Hindlimb muscle (tissue), 1 donor: ENCODE results near the gene APBB2. TPM values are rescaled to one million over a fixed set of nuclear protein-coding genes. Genes with fewer than 3 reads are reported as not detected.

Experiments used
- DNase-seq: peaks from one replicate; pipeline ENCODE4 v3.0.0-alpha.2; 2013
- polyA plus RNA-seq: library from polyadenylated mRNA; unstranded; fragments of 120-200 nt; gene quantifications from one replicate; pipeline ENCODE4 v1.2.1, GENCODE V29; 2013; ENCODE audit not compliant: insufficient read length

APBB2 gene
- polyA plus RNA-seq, result 42.1 TPM

- peak; percentile 98 for DNase-seq
Observed at GRCh38 chr4:41214136-41214824, at the start of gene APBB2. TSS of gene APBB2 (minus strand) at chr4:41214542. CDS start at chr4:41033254, 181,288 bp downstream.

DNA sequence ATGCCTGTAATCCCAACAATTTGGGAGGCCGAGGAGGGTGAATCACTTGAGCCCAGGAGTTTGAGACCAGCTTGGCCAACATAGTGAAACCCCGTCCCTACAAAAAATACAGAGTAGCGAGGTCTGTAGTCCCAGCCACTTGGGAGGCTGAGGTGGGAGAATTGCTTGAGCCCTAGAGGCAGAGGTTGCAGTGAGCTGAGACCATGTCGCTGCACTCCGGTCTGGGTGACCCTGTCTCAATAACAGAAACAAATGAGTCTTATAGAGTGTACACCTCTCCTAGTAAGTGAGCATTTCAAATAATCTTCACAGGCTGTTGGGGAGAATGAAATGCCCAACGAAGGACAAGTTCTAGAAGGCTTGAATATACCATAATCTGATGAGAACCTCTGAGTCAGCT, 47.9 kb upstream of the APBB2 start:
- no peak for DNase-seq

DNA sequence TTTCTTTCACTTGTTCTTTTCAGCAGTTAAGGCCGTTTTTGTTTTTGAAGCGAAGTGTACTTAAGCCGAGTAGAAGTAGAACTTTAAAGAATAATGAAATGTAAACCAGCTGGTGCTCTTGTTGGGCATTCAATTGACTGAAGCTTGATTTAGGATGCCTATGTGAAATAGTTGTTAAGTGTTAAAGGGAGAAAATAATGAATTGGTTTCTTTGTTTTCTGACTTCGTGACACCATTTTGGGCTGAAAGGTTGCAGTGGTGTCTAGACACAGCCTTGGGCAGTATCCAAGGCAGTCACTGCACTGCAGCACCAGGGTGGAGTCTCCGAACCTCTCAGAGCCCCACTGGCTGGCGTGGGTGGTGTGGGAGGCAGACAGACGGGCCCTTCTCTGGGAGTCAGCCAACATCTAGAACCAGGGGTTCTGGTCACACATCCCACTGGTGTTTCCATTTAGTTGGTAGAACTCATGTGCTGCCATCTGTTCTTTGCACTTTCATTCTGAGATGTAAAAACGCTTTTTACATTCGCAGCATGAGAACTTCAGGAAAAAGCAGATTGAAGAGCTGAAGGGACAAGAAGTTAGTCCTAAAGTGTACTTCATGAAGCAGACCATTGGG, 45.9 kb upstream of the APBB2 start:
- DNase-seq, result no peak

GRCh38 chr4:41258783-41259182, 44.4 kb upstream of the APBB2 start:
- peak; percentile 37 for DNase-seq

GRCh38 chr4:41257906-41258305, 43.6 kb upstream of the APBB2 start:
- no peak for DNase-seq

- peak; percentile 37 for DNase-seq
Observed at GRCh38 chr4:41257257-41257901, 43.0 kb upstream of the APBB2 start.

GRCh38 chr4:41256740-41257256, 42.5 kb upstream of the APBB2 start, which contains the start of gene UCHL1:
TSS of gene UCHL1 (plus strand) at chr4:41256928. CDS start at chr4:41256977, 49 bp downstream.
- DNase-seq, result peak; percentile 34

DNA sequence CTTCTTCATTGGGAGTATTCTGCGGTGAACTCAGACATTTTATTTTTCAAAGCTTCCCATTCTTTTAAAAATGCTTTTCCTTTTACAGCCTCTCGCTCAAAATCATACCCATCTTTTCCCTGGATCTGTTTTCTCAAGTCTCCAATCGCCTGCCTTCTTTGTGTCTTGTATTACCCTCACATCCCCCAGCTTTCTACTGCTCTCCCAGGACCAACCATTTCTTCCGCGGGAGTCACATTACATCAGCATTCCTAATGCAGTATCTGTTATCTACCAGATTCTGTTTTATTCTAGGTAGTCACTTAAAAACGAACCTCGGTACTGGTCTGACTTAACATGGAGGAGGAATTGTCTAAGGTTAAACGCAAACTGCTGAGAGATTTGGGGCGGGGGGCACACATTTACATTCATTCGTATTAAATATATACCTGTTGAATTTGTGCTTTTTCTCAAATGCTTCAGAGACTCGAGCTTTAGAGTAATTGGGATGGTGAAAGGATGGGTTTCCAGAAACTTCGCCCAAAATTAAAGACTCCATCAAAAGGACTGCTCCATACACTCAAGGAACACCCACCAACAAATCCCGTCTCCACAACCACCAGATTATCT, 41.9 kb upstream of the APBB2 start:
- no peak for DNase-seq

DNA sequence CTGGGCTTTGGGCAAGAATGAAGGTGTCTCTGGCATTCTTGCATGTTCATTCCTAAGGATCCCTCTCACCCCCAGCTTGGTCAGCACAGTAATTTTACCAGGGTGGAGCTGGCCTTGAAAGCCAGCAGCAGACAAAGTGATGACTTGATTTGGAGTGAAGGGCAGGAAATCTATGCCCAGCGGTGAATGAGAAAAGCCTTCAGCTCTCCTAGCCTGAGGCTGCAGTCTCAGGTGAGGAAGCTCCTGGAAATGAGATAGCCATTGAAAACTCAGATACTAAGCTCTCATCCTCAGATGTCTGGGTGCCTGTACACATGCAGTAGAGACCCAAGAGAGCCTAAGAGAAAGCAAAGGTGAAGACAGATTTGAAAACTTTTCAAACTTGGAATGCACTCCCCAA, 31.6 kb upstream of the APBB2 start:
- no peak for DNase-seq

- no peak for DNase-seq
Observed at GRCh38 chr4:41241919-41242318, 27.6 kb upstream of the APBB2 start.

DNA sequence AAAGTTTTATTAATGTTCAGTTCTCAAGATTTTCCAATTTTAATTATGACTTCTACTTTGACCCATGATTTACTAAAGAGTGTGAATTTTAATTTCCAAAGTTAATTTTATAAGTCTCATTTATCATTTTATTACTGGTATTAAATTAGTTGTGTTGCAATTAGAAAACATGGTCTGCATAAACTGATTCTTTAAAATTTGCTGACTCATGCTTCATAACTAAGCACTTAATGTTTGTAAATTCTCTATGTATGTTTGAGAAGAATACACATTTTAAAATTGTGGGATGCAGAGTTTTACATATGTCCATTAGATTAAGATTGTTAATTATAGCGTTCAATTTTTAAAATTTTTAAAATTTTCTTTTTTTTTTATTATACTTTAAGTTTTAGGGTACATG, 22.2 kb upstream of the APBB2 start:
- DNase-seq, result no peak

DNA sequence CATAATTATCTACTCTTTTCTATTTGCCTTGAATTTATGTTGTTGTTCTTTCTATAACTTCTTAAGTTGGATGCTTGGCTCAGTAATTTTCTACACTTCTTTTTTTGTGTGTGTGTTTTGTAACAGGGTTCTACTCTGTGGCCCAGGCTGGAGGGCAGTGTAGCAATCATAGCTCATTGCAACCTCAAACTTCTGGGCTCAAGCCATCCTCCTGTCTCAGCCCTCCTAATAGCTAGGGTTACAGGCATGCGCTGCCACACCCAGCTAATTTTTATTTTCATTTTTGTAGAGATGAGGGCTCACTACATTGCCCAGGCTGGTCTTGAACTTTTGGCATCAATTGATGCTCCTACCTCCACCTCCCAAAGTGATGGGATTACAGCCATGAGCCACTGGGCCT, 21.7 kb upstream of the APBB2 start:
- DNase-seq, result no peak

- no peak for DNase-seq
Observed at GRCh38 chr4:41232856-41233255, 18.5 kb upstream of the APBB2 start.

GRCh38 chr4:41232406-41232805, 18.1 kb upstream of the APBB2 start:
- no peak for DNase-seq

- DNase-seq, result no peak
Observed at GRCh38 chr4:41227902-41228301, 13.6 kb upstream of the APBB2 start.

DNA sequence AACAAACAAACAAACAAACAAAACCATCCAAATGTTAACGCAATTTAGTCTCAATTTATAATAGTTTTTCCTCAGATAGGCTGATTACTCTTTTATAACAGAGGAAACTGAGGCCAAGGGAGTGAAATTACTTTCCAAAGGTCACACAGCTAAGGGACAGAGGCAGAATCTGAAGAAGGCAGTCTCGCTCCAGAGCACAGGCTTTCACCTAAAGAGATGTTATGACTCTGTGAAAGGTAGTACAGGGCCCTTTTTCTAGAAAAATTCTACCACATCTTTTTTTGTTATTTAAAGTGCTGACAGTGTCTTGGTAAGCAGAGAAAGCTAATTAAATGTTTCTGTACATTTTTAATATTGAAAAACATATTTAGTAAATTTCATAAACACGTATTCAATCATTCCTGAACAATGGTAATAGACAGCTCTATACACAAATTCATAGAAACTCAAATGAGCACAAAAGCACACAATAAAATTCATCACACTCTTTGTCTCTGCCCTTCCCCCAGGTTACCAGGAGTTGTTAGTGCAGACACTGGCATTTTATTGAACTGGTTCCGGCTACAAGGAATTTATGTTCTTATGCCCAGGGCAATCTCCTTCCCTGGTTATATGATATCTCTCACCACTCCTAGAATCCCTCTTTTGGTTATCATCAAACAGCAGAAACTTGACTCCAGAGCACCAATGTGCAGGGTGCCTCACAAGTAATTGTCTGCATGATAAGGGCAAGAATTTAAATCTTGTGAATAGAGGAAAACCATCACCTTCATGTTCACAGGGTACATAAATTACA, 7.7 kb upstream of the APBB2 start:
- DNase-seq, result no peak

DNA sequence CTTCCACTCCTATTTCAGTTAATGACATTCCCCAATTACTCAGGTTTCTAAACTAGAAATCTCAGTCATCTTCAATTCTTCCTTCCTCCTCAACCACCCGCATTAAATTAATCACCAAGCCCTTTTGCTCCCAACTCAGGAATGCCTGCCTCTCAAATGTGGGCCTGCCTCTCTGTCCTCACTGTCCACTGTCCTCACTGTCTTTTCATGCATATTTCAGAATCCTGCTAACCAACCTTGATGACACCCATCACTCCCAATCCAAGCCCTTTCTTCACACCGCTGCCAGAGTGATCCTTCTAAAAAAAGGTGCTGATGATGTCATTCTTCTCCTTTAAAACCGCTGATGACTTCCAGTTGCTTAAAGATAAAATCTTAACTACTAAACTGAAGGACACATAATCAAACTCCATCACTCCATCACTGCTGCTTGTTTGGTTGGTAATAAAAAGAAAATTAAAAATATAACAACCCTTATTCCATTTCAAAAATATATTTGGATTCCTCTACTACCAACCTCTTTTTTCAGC, 5.1 kb upstream of the APBB2 start:
- no peak for DNase-seq

- DNase-seq, result no peak
Observed at GRCh38 chr4:41218703-41219102, 4.4 kb upstream of the APBB2 start.

- no peak for DNase-seq
Observed at GRCh38 chr4:41217374-41217773, 3.0 kb upstream of the APBB2 start.

DNA sequence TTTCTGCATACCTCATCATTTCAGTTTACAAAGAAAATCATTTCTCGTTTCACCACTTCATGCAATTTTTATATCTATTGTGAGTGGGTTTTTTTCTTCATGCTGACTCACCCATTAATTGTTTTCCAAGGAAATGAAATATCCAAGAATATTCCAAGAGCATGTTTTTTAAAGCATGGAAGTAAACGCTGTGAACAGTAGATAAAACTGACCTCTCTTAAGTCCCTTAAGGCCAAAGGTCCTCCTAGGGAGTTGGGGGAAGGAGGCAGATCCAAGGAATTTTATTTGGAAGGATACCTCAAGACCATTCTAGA, 2.6 kb upstream of the APBB2 start:
- DNase-seq, result no peak

DNA sequence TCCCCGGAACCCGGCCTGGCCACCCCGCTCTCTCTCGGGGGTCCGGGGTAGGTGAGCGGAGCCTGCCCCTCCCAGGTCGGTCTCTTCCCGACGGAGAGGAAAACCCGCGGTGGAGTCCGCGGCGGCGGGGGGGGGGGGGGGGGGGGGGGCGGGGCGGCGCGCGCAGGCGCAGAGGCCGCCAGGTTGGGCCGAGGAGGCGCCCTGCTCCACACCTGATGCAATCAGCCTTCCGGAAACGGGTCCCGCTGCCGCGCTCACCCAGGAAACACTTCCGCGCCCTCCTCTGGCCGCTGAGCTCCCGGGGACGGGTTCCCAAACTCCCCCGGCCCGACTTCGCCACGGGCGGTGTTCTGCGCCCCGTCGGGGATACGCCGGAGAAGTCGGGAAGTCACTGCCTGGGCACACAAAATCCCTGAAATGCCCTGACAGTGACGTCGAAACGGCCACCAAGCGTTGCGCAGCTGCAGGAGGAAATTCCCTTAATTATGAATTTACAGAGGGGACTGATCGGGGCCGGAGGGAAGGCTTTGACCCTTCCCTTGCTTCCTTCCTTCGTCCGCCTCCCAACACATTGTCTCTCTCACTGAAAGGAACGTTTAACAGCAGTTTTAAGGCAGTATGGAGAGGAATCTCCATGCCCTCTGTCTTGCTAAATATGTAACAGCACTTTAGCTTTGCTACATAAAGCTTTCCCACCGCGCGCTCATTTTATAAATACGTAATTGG, 2.1 kb upstream of the APBB2 start:
- DNase-seq, result peak; percentile 81

- no peak for DNase-seq
Observed at GRCh38 chr4:41215969-41216293, 1.6 kb upstream of the APBB2 start.
